GM21390 (cell line): Measurements from ENCODE around the gene CHKB.

Experiments
- ATAC-seq: cut with Tn5 transposase; IDR thresholded peaks from one replicate; pipeline ENCODE4 v1.9.1; 2021; ENCODE audit not compliant: unreplicated experiment

Gene CHKB

DNA sequence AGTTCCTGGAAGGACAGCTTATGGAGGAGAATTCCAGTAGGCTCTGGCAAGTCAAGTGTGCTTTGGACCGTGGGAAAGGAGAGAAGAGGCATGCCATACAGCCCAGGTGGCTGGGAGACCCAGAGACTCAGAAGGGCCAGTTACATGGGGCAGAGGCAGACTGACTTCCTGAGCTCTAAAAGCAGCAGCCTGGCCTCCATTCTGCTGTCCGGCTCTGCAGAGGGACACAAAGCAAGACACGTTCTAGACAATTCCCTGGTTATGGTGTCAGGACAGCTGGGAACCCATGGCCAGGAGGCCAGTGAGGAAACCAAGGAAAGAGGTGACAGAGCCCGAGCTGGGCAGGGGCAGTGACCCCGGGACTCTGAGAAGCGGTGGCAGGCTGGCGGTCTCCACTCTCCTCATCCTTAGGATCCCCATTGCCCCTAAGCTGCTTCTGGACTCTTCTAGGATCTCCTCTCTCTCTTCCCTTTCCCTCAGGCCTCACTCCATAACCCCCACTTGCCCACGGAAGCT is 7.2 kb downstream of the CHKB start:
- no peak for ATAC-seq

GRCh38 chr22:50574383-50574755 is 8.3 kb downstream of the CHKB start:
- no peak for ATAC-seq

- ATAC-seq = no peak
Measured at GRCh38 chr22:50573491-50574382, 8.9 kb downstream of the CHKB start.

- no peak for ATAC-seq
Measured at GRCh38 chr22:50572965-50573364, 9.7 kb downstream of the CHKB start.

- ATAC-seq = no peak
Measured at GRCh38 chr22:50571264-50572175, 11.1 kb downstream of the CHKB start.

GRCh38 chr22:50570861-50571260 is 11.8 kb downstream of the CHKB start:
- no peak for ATAC-seq

DNA sequence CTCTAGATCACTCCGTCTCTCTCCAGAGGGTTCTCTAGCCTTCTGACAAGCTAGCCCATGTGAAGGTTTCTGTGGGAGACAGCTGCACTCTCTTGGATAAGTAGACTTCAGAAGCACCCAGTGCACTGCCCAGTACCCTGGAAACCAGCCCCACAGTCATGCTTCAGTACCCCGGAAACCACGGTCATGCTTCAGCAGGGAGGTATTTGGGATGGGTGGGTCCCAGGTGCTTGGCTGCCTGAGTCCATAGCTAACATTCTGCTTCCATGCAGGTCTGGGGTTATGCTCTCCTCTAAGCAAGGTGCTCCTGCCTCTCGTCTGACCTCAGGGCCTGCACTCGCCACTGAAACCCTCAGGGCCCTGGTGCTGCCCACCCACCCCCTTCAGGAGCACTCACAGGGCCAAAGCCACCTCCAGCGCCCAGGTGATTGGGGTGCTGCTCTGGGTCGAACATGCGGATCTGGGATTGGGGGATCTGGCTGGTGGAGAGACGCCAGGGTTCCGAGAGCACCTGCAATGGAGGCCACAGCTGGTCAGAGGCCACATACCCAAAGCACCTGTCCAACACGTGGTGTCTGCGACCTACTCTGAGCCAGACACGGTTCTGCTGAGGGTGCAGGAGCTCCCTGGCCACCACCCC is 12.6 kb downstream of the CHKB start:
- ATAC-seq = no peak

- no peak for ATAC-seq
Measured at GRCh38 chr22:50569041-50569459, 13.6 kb downstream of the CHKB start.

GRCh38 chr22:50568626-50569025 is 14.0 kb downstream of the CHKB start:
- no peak for ATAC-seq

DNA sequence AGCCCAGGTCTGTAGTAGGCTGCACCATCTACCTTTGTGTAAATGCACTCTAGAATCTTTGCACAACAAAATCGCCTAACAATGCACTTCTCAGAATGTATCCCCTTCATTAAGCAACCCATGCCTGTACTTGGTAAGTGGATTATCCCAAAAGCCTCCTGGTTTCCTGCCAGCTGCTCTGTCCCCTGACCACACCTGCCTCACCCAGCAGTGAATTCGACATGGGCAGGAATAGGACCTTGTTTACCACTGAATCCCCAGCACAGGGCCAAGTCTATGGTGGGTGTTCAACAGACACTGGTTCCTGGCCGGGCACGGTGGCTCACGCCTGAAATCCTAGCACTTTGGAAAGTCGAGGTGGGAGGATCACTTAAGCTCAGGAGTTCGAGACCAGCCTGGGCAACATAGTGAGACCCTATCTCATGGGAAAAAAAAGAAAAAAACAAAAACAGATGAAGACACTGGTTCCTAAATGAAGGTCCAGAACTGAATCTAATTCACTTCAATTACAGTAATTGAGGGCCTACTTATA is 14.9 kb downstream of the CHKB start:
- ATAC-seq = no peak

GRCh38 chr22:50564289-50564688 is 18.4 kb downstream of the CHKB start:
- no peak for ATAC-seq

- no peak for ATAC-seq
Measured at GRCh38 chr22:50563413-50564160, 19.1 kb downstream of the CHKB start.

DNA sequence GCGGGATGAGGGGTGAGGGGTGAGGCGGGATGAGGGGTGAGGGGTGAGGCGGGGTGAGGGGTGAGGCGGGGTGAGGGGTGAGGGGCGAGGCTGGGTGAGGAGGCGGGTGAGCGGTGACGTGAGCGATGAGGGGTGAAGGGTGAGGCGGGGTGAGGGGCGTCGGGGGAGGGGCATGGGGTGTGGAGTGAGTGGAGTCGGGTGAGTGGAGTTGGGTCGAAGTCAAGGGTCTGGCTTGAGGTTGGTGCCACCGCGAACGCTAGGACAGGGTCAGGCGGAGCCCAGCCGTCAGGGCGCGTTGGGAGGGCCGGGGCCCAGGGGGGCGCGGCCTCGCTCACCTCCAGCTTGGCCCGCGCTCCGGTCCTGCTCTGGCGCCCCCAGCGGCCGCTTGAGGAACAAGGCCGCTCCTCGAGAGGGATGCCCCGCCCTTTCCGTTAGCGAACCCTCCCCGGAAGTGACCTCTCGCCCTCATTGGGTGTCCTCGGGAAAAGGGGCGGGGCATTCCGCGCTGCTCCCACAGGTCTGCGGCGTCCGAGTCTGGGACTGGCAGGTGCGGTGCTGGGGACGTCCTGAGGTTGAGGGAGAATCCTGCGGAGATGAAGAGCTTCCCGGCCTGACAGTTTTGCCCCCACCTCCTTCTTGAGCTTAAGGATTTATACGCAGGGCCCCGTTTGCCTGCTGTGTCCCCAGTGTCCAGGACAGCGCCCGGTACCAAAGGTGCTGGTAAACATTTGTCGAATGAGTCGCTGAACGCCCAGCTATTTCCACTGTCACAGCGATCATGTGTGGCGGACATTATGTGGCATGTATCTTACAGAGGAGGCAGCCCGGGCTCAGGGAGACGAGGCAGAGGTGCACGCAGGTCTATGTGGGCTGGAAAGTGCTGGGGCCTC is 19.9 kb downstream of the CHKB start, which contains the start of gene SYCE3:
Gene SYCE3 (minus strand): TSS at position 397 of the 890 bp plus-strand sequence. CDS start 6,514 bp downstream, outside the sequence.
- peak; percentile 74 for ATAC-seq

DNA sequence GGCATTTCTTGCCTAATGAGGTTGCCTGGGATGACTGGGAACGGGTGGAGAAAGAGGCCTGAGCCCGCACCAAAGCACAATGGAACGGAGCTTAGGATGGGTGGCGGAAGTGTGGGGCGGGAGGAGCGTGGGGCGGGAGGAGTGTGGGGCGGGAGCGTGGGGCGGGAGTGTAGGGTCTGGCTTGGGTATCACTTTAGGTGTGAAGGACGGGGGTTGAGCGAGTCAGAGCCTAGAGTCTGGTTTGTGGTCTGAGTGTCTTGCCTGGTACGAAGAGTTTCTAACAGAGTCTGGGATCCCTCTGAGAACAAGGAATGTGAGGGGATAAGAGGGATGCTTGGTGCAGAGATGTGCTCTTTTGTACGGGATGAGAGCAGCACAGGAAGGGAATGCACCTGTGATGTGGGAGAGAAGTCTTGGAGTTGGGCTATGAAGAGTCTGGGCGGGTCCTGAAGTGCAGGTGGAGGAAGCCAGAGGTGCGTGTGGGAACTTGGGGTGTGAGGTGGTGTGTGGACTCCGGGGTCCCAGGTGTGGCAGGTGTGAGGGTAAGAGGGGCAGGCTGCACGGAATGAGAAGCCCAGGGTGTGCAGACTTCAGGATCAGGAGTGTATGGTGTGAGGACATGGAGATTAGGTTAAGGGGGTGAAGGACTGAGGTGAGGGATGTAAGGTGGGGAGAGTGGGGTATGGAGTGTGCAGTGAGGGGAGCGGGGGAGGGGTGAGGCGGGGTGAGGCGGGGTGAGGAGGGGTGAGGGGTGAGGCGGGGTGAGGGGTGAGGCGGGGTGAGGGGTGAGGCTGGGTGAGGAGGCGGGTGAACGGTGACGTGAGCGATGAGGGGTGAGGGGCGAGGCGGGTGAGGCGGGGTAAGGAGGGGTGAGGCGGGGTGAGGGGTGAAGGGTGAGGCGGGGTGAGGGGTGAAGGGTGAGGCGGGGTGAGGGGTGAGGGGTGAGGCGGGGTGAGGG is 21.0 kb downstream of the CHKB start:
- ATAC-seq = no peak

- no peak for ATAC-seq
Measured at GRCh38 chr22:50560034-50560433, 22.6 kb downstream of the CHKB start.

DNA sequence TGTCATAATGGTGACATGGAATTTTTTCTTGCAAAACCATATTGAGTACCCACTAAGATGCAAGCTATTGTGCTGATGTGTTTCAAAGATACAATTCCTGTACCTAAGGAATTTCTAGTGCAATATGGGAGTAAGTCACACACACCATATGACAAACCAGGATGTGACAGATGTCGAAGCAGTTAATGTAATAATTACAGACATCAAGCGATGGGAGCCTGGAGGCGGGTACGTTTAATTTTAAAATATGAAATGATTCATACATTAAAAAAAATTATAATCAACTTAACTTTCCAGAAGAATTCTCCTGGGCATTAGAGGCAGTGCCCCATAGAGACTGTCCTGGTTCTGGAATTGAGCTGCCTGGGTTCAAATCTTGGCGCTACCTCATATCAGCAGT is 25.9 kb downstream of the CHKB start:
- no peak for ATAC-seq

DNA sequence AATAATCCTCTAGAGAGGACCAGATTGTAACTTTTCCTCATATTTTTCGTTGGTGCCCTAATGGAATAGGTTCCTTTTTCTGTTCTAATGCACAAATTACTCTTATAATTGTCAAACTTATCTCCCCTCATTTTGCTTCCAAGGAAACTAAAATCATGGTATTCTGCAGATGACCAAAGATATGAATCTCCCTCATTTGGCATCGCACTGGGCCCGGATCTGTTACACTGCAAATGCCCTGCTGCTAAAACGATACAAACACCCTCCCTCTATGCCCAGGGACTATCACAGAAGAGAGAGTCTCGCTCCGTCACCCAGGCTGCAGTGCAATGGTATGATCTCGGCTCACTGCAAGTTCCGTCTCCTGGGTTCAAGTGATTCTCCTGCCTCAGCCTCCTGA is 29.3 kb downstream of the CHKB start:
- ATAC-seq = no peak

DNA sequence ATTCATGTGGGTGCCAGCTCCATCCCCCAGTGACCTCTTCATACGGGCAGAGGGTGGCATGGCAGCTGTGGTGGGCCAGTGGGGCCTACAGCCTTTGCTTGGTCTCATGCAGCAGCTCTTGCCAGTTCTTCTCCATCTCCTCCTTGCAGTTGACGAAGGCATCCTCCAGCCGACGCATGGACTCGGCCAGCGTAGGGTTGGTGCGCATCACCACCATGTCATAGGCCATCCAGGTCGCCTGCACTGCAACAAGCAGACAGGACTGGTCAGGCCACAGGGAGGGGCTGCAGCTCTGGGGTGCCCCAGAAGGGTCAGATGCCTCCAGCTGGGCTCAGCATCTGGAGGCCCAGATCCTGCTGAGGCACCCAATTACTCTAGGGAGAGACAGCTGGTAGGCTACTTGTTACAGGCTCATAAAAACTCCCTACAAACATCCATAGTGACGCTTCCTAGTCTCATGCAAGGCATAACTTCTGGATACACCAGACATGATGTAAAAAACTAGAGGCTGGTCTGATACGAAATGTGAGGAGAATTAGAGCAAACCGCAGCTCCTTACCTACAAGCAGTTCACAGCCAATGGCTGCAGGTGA is 31.4 kb downstream of the CHKB start:
- ATAC-seq = no peak
